GM23338 (cell line): ENCODE data around the gene PARP8. TPM values are rescaled to one million over a fixed set of nuclear protein-coding genes. Genes with fewer than 3 reads are reported as not detected.

Experiments
- ATAC-seq: fragments of 200-7000 bp; cut with Tn5 transposase; 3 replicates; pipeline ENCODE4 v1.9.1; 2020
- DNase-seq: peaks from one replicate; pipeline ENCODE4 v3.0.0-alpha.2; 2015; ENCODE audit warnings: low spot score
- H2AFZ ChIP-seq: fragments of 200-600 bp; sonication (generic); 2 replicates; pipeline ENCODE4 v1.8.0; 2016; ENCODE audit warnings: antibody characterized with exemption, mild to moderate bottlenecking, moderate library complexity
- H3F3A ChIP-seq: fragments of 200-600 bp; sonication (generic); replicated peaks from 2 replicates; pipeline ENCODE4 v1.8.0; 2017; ENCODE audit warnings: antibody characterized with exemption, mixed run types, low read depth
- H3K27ac ChIP-seq: fragments of 200-600 bp; sonication (generic); 2 replicates; pipeline ENCODE4 v1.6.1; 2016; ENCODE audit warnings: low read depth
- H3K27me3 ChIP-seq: fragments of 200-600 bp; sonication (generic); 2 replicates; pipeline ENCODE4 v1.8.0; 2016; ENCODE audit warnings: mild to moderate bottlenecking, mixed run types, moderate library complexity; ENCODE audit not compliant: insufficient read depth
- H3K36me3 ChIP-seq: fragments of 200-600 bp; sonication (generic); 2 replicates; pipeline ENCODE4 v1.8.0; 2016; ENCODE audit warnings: mild to moderate bottlenecking; ENCODE audit not compliant: insufficient read depth
- H3K4me1 ChIP-seq: fragments of 200-600 bp; sonication (generic); 2 replicates; pipeline ENCODE4 v1.8.0; 2016; ENCODE audit warnings: mild to moderate bottlenecking, moderate library complexity; ENCODE audit not compliant: insufficient read depth
- H3K4me2 ChIP-seq: fragments of 200-600 bp; sonication (generic); 2 replicates; pipeline ENCODE4 v1.7.1; 2017; ENCODE audit warnings: mixed run types
- H3K4me3 ChIP-seq: fragments of 200-600 bp; sonication (generic); 2 replicates; pipeline ENCODE4 v1.6.1; 2016; ENCODE audit warnings: mixed run types
- H3K79me2 ChIP-seq: fragments of 200-600 bp; sonication (generic); replicated peaks from 2 replicates; pipeline ENCODE4 v1.8.0; 2017; ENCODE audit warnings: mild to moderate bottlenecking; ENCODE audit not compliant: insufficient read depth
- H3K9me2 ChIP-seq: fragments of 200-600 bp; sonication (generic); 2 replicates; pipeline ENCODE4 v1.8.0; 2017; ENCODE audit not compliant: insufficient read depth
- H4K20me1 ChIP-seq: fragments of 200-600 bp; sonication (generic); replicated peaks from 2 replicates; pipeline ENCODE4 v1.8.0; 2017; ENCODE audit warnings: mild to moderate bottlenecking; ENCODE audit not compliant: insufficient read depth
- H3K27ac Mint-ChIP-seq: 2 replicates; pipeline ENCODE4 v1.8.0; 2020; ENCODE audit warnings: inconsistent platforms, mild to moderate bottlenecking, moderate library complexity, mixed read lengths
- H3K27me3 Mint-ChIP-seq: 3 replicates; pipeline ENCODE4 v1.8.0; 2022; ENCODE audit warnings: low read depth, mild to moderate bottlenecking, moderate library complexity, mixed read lengths, inconsistent platforms; ENCODE audit not compliant: insufficient read depth, poor library complexity
- H3K36me3 Mint-ChIP-seq: 3 replicates; pipeline ENCODE4 v1.8.0; 2021; ENCODE audit warnings: low read depth, mild to moderate bottlenecking, inconsistent platforms, moderate library complexity, mixed read lengths
- H3K4me1 Mint-ChIP-seq: 3 replicates; pipeline ENCODE4 v1.8.0; 2020; ENCODE audit warnings: mild to moderate bottlenecking, inconsistent platforms, mixed read lengths
- H3K4me3 Mint-ChIP-seq: 3 replicates; pipeline ENCODE4 v1.8.0; 2021; ENCODE audit warnings: moderate library complexity, mild to moderate bottlenecking, inconsistent platforms, mixed read lengths
- H3K9me3 Mint-ChIP-seq: 3 replicates; pipeline ENCODE4 v1.8.0; 2020; ENCODE audit warnings: moderate library complexity, mild to moderate bottlenecking, inconsistent platforms, mixed read lengths
- CREB1 ChIP-seq: fragments of 250-450 bp; sonication (Bioruptor Pico); IDR thresholded peaks from 2 replicates; pipeline ENCODE4 v1.5.0; 2020; ENCODE audit warnings: low read depth, mild to moderate bottlenecking, moderate library complexity
- EZH2 ChIP-seq: fragments of 200-600 bp; sonication (generic); IDR thresholded peaks from one replicate; pipeline ENCODE4 v1.8.0; 2017; ENCODE audit warnings: antibody characterized with exemption, mild to moderate bottlenecking, low read depth; ENCODE audit not compliant: unreplicated experiment
- EZH2phosphoT487 ChIP-seq: fragments of 200-600 bp; sonication (generic); IDR thresholded peaks from one replicate; pipeline ENCODE4 v1.8.1; 2018; ENCODE audit warnings: antibody characterized with exemption; ENCODE audit not compliant: unreplicated experiment
- JUNB ChIP-seq: IDR thresholded peaks from one replicate; pipeline ENCODE4 v1.6.1; 2016; ENCODE audit warnings: antibody characterized with exemption; ENCODE audit not compliant: unreplicated experiment
- NANOG ChIP-seq: IDR thresholded peaks from 2 replicates; pipeline ENCODE4 v1.6.1; 2016; ENCODE audit warnings: antibody characterized with exemption, borderline replicate concordance
- POLR2AphosphoS5 ChIP-seq: IDR thresholded peaks from 2 replicates; pipeline ENCODE4 v1.6.1; 2016; ENCODE audit warnings: antibody characterized with exemption, low read depth
- STAT1 ChIP-seq: IDR thresholded peaks from one replicate; pipeline ENCODE4 v1.6.1; 2016; ENCODE audit warnings: antibody characterized with exemption; ENCODE audit not compliant: unreplicated experiment
- ZNF114 ChIP-seq: fragments of 250-450 bp; sonication (Bioruptor Pico); IDR thresholded peaks from 2 replicates; pipeline ENCODE4 v1.5.0; 2020; ENCODE audit warnings: mild to moderate bottlenecking, moderate library complexity
- ZNF331 ChIP-seq: fragments of 250-450 bp; sonication (Bioruptor Pico); IDR thresholded peaks from 2 replicates; pipeline ENCODE4 v1.5.0; 2020; ENCODE audit warnings: low read depth, mild to moderate bottlenecking, moderate library complexity
- polyA plus RNA-seq: library from polyadenylated mRNA; unstranded; fragments of >200 nt; fragmentation: Nextera tagmentation; extraction: Ambion mirVana; gene quantifications from 2 replicates; pipeline ENCODE4 v1.2.1, GENCODE V29; 2016
- total RNA-seq: library from RNA; depleted of rRNA; stranded (reverse); fragments of >200 nt; shearing (Covaris generic); gene quantifications from 2 replicates; pipeline ENCODE4 v1.2.3, GENCODE V29; 2014
- TF ChIP-seq, protein P1 (sequence below): IDR thresholded peaks from 2 replicates; pipeline ENCODE4 v1.6.1; 2016; ENCODE audit warnings: antibody characterized with exemption
- TF ChIP-seq, protein P2 (sequence below): fragments of 250-450 bp; sonication (Bioruptor Pico); IDR thresholded peaks from 2 replicates; pipeline ENCODE4 v1.5.0; 2020; ENCODE audit warnings: mild to moderate bottlenecking, moderate library complexity
- TF ChIP-seq, protein P3 (sequence below): IDR thresholded peaks from one replicate; pipeline ENCODE4 v1.6.1; 2018; ENCODE audit warnings: antibody characterized with exemption; ENCODE audit not compliant: unreplicated experiment
- TF ChIP-seq, protein P4 (sequence below), 2 experiments: fragments of 200-600 bp in 1 of 2; sonication (generic) in 1 of 2; conservative IDR thresholded peaks; 2 replicates each; pipeline versions ENCODE4 v1.5.1 to v1.6.1; 2016 to 2017; ENCODE audit warnings: antibody characterized with exemption in 2 of 2, low read depth in 2 of 2, mild to moderate bottlenecking in 2 of 2, moderate library complexity in 1 of 2

Gene PARP8
- total and polyA plus RNA-seq, 2 experiments from 2014 or later = 13.0 to 25.0 TPM

DNA sequence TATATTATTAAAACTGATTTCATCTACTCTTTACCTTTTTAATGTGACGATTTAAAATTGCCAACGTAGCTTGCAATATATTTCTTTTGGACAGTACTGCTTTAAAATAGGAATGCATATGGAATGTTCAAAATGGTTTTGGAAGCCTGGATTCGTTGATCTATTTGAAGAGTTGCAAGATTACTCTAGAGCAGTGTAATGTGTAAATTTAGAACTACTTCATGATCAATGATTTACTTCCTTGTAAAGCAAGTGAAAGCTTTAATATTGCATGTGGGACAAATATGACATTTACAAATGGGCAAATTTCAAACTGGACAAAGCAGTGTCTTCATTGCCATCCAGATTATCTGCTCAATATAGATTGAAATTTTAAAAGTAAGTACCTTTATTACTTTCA lies 38.3 kb downstream of the PARP8 start:
- no peaks in the 10 kb centered on the region for H3K36me3 ChIP-seq
- Mint-ChIP-seq H3K4me1 (peaks cover 33% of the 10 kb centered on the region), H3K27ac (no peak overlapping the region), H3K27me3 (no peaks in the 10 kb centered on the region), H3K36me3 (no peaks in the 10 kb centered on the region), H3K4me3 (no peak overlapping the region), H3K9me3 (no peaks in the 10 kb centered on the region)
- H3K4me2 ChIP-seq = no peak overlapping the region
- no peak overlapping the region for H3K4me3 ChIP-seq
- no peak for TF ChIP-seq ZNF114 (CRISPR knock-in tag)
- TF ChIP-seq ZNF331 (CRISPR knock-in tag) = no peak
- TF ChIP-seq, protein P1, sequence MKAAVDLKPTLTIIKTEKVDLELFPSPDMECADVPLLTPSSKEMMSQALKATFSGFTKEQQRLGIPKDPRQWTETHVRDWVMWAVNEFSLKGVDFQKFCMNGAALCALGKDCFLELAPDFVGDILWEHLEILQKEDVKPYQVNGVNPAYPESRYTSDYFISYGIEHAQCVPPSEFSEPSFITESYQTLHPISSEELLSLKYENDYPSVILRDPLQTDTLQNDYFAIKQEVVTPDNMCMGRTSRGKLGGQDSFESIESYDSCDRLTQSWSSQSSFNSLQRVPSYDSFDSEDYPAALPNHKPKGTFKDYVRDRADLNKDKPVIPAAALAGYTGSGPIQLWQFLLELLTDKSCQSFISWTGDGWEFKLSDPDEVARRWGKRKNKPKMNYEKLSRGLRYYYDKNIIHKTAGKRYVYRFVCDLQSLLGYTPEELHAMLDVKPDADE = no peak
- TF ChIP-seq JUNB = no peak
- no peak for TF ChIP-seq NANOG
- TF ChIP-seq CREB1 = no peak
- TF ChIP-seq, protein P2, sequence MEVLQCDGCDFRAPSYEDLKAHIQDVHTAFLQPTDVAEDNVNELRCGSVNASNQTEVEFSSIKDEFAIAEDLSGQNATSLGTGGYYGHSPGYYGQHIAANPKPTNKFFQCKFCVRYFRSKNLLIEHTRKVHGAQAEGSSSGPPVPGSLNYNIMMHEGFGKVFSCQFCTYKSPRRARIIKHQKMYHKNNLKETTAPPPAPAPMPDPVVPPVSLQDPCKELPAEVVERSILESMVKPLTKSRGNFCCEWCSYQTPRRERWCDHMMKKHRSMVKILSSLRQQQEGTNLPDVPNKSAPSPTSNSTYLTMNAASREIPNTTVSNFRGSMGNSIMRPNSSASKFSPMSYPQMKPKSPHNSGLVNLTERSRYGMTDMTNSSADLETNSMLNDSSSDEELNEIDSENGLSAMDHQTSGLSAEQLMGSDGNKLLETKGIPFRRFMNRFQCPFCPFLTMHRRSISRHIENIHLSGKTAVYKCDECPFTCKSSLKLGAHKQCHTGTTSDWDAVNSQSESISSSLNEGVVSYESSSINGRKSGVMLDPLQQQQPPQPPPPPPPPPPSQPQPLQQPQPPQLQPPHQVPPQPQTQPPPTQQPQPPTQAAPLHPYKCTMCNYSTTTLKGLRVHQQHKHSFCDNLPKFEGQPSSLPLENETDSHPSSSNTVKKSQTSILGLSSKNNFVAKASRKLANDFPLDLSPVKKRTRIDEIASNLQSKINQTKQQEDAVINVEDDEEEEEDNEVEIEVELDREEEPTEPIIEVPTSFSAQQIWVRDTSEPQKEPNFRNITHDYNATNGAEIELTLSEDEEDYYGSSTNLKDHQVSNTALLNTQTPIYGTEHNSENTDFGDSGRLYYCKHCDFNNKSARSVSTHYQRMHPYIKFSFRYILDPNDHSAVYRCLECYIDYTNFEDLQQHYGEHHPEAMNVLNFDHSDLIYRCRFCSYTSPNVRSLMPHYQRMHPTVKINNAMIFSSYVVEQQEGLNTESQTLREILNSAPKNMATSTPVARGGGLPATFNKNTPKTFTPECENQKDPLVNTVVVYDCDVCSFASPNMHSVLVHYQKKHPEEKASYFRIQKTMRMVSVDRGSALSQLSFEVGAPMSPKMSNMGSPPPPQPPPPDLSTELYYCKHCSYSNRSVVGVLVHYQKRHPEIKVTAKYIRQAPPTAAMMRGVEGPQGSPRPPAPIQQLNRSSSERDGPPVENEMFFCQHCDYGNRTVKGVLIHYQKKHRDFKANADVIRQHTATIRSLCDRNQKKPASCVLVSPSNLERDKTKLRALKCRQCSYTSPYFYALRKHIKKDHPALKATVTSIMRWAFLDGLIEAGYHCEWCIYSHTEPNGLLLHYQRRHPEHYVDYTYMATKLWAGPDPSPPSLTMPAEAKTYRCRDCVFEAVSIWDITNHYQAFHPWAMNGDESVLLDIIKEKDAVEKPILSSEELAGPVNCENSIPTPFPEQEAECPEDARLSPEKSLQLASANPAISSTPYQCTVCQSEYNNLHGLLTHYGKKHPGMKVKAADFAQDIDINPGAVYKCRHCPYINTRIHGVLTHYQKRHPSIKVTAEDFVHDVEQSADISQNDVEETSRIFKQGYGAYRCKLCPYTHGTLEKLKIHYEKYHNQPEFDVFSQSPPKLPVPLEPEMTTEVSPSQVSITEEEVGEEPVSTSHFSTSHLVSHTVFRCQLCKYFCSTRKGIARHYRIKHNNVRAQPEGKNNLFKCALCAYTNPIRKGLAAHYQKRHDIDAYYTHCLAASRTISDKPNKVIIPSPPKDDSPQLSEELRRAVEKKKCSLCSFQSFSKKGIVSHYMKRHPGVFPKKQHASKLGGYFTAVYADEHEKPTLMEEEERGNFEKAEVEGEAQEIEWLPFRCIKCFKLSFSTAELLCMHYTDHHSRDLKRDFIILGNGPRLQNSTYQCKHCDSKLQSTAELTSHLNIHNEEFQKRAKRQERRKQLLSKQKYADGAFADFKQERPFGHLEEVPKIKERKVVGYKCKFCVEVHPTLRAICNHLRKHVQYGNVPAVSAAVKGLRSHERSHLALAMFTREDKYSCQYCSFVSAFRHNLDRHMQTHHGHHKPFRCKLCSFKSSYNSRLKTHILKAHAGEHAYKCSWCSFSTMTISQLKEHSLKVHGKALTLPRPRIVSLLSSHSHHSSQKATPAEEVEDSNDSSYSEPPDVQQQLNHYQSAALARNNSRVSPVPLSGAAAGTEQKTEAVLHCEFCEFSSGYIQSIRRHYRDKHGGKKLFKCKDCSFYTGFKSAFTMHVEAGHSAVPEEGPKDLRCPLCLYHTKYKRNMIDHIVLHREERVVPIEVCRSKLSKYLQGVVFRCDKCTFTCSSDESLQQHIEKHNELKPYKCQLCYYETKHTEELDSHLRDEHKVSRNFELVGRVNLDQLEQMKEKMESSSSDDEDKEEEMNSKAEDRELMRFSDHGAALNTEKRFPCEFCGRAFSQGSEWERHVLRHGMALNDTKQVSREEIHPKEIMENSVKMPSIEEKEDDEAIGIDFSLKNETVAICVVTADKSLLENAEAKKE (CRISPR knock-in tag) = no peak
- no peak for TF ChIP-seq EZH2
- no peak for TF ChIP-seq STAT1
- TF ChIP-seq EZH2phosphoT487 = no peak
- no peak for TF ChIP-seq POLR2AphosphoS5
- TF ChIP-seq, protein P3, sequence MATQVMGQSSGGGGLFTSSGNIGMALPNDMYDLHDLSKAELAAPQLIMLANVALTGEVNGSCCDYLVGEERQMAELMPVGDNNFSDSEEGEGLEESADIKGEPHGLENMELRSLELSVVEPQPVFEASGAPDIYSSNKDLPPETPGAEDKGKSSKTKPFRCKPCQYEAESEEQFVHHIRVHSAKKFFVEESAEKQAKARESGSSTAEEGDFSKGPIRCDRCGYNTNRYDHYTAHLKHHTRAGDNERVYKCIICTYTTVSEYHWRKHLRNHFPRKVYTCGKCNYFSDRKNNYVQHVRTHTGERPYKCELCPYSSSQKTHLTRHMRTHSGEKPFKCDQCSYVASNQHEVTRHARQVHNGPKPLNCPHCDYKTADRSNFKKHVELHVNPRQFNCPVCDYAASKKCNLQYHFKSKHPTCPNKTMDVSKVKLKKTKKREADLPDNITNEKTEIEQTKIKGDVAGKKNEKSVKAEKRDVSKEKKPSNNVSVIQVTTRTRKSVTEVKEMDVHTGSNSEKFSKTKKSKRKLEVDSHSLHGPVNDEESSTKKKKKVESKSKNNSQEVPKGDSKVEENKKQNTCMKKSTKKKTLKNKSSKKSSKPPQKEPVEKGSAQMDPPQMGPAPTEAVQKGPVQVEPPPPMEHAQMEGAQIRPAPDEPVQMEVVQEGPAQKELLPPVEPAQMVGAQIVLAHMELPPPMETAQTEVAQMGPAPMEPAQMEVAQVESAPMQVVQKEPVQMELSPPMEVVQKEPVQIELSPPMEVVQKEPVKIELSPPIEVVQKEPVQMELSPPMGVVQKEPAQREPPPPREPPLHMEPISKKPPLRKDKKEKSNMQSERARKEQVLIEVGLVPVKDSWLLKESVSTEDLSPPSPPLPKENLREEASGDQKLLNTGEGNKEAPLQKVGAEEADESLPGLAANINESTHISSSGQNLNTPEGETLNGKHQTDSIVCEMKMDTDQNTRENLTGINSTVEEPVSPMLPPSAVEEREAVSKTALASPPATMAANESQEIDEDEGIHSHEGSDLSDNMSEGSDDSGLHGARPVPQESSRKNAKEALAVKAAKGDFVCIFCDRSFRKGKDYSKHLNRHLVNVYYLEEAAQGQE = no peak
- TF ChIP-seq, protein P4, sequence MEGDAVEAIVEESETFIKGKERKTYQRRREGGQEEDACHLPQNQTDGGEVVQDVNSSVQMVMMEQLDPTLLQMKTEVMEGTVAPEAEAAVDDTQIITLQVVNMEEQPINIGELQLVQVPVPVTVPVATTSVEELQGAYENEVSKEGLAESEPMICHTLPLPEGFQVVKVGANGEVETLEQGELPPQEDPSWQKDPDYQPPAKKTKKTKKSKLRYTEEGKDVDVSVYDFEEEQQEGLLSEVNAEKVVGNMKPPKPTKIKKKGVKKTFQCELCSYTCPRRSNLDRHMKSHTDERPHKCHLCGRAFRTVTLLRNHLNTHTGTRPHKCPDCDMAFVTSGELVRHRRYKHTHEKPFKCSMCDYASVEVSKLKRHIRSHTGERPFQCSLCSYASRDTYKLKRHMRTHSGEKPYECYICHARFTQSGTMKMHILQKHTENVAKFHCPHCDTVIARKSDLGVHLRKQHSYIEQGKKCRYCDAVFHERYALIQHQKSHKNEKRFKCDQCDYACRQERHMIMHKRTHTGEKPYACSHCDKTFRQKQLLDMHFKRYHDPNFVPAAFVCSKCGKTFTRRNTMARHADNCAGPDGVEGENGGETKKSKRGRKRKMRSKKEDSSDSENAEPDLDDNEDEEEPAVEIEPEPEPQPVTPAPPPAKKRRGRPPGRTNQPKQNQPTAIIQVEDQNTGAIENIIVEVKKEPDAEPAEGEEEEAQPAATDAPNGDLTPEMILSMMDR (conservative IDR thresholded peaks at IDR 0.05; ENCODE audit: low read depth in 2 of 2) = no peak
- no peak overlapping the region for H2AFZ ChIP-seq
- peaks cover 24% of the 10 kb centered on the region for H3K4me1 ChIP-seq
- H4K20me1 ChIP-seq = peaks cover 7% of the 10 kb centered on the region; the same call in 1 of the 2 replicates
- H3F3A ChIP-seq = no peaks in the 10 kb centered on the region
- H3K79me2 ChIP-seq = peaks cover 98% of the 10 kb centered on the region
- H3K27ac ChIP-seq = no peak overlapping the region
- DNase-seq (no peak), ATAC-seq (no peak)
- no peaks in the 10 kb centered on the region for H3K27me3 ChIP-seq
- H3K9me2 ChIP-seq = no peaks in the 10 kb centered on the region
